ENCODE data around the gene UCKL1.
"Not testable (repeated sequence)": the region's sequence is repeated elsewhere in the genome, so short reads cannot be mapped to it uniquely, and the experiment has no call there.

The UCKL1 gene

GRCh38 chr20:63960654-63961621 is 4.7 kb upstream of the UCKL1 start:
- not testable (repeated sequence) for DNase-seq (ENCODE audit: extremely low read depth in 1 of 2, low read depth in 1 of 2)

GRCh38 chr20:63959699-63960075 is 3.5 kb upstream of the UCKL1 start:
- DNase-seq (ENCODE audit: extremely low read depth in 1 of 2, low read depth in 1 of 2) = no peak

DNA sequence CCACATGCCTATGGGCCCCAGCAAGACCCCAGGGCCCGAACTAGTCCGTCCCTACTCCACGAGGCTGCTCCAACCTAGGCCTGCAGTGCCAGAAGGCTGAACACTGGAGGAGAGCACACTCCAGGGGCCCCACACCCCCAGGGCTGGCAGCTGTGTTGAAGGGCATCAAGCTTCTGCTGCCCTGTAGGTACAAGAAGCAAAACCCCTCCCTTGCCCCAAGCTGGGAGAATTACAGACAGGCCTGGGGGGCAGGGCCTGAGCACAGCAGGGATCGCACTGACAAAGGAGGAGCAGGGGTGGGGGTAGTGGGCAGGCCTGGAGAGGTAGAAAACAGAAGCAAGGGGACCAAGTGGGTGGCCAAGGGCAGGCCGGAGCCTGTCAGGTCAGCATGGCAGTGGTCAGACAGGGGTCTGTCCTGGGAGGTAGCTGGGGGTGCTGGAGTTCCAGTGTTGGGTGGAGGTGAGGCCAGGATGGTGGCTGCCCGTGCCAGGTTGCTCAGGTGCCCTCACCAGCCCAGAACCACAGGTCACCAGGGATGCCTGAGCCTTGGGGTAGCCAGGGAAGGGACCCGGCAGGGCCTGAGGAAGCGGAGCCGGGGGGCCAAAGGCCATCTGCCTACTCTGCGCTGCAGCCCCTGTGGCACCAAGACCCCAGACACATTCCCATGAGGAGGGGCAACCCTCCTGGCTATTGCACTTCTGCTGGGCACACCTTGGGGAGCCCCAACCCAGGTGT is 2.9 kb upstream of the UCKL1 start:
- no peak for DNase-seq (ENCODE audit: extremely low read depth in 1 of 2, low read depth in 1 of 2)

DNA sequence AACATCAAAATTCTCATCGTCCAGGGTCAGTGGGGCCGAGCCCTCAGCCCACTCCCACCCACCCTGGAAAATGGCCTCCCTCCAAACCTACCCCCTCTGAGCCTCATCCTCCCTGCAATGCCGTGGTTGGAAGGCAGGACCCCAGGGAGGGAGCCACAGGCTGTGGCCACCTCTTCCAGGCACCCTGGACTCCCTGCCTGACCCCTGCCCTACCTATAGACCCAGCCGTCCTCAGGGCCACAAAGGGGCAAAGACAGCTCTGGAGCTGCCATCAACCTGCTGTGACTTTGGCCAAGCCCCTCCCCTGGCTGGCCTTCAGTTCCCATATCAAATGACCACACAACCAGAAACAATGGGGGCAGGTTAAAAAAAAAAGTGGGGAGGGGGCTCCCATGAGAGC is 2.3 kb upstream of the UCKL1 start:
- DNase-seq (ENCODE audit: extremely low read depth in 1 of 2, low read depth in 1 of 2) = no peak

- DNase-seq (ENCODE audit: extremely low read depth in 1 of 2, low read depth in 1 of 2) = no peak
Measured at GRCh38 chr20:63957690-63958441, 1.6 kb upstream of the UCKL1 start.

DNA sequence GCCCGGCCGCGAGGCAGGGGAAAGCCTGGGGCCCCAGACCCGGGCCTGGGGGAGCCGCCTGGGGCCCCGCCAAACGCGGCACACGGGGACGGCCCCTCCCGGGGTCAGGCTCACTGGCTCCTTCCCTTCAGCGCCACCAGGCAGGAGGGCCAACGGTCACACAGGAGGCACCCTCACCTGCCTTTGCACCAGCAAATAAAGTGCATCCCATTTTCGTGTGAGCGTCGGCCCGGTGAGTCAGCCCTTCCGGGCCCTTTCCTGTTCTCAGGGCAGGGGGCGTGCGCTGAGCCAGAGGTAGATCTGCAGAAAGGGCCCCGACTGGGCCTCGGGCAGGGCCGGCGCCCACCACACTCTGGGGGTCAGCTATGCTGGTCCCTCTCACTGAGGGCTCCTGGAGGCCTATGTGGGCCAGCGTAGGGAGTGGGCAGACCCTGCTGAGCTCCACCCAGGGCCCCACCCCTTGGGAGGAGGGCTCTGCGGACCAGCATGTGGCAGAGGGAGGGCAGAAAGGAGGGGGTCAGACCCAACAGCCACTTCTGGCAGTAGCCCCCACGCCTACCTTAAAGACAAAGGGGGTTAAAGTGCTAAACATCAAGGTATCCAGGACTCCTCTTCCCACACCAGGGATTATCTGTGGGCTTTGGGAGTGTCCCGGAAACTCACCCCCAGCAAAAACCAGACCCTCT is 931 bp upstream of the UCKL1 start:
- no peak for DNase-seq (ENCODE audit: extremely low read depth in 1 of 2, low read depth in 1 of 2)

DNA sequence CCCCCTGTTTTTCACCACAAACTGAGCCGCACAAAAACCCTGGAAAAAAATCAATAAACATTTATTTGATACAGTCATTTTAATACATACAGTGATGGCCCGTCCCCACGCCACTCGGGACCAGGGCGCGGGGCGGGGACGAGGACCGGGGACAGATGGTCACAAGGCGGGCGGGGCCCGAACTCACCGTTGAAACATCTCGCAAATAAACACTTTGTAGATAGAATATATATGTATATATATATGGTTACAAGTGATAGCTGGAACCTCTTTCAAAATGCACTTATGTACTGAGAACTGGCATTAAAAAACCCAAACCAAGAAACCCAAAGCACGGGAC is 418 bp upstream of the UCKL1 start:
- no peak for DNase-seq (ENCODE audit: extremely low read depth in 1 of 2, low read depth in 1 of 2)

DNA sequence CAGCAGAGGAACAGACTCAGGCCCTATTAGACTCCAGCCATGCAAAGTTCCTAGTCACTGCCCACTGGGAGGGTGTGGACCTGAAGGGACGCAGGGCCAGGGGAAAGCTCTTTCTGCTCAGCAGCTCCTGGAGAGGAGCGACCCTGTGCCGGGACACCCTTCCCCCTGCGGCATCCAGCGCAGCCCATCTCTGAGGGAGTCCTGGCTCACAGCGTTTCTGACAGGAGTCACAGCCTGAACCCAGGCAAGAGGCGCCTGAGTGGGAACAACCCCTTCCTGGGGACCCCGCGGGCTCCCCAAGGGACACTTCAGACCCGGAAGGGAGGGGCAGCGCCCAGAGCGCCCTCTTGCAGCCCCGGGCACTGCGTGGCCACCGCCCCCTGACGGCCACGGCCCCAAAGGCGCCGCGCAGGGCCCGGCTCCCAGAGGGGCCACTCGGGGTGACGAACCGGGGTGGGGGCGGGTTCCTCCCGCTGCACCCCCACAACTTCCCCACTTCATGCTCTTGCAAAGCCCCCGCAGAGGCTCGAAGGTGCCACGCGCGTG is 862 bp downstream of the UCKL1 start:
- no peak for DNase-seq (ENCODE audit: extremely low read depth in 1 of 2, low read depth in 1 of 2)

- DNase-seq (ENCODE audit: extremely low read depth in 1 of 2, low read depth in 1 of 2) = no peak
Measured at GRCh38 chr20:63953764-63954429, 2.3 kb downstream of the UCKL1 start.

GRCh38 chr20:63952769-63953168 is 3.4 kb downstream of the UCKL1 start:
- DNase-seq (ENCODE audit: extremely low read depth in 1 of 2, low read depth in 1 of 2) = no peak

DNA sequence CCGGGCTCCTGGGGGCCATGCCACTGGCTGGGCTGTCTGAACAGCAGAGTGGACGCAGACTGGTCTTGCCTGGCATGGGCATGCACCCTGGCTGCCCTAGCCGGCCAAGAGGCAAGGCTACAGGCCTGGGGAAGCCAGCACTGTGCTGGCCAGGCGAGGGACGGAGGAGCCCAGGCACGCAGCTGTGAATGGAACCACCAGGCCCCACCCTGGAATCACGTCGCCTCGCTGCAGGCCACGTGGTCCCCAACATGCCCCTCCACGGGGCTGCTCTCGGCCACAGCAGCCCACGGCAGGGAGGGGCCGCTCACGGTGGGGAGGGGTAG is 4.0 kb downstream of the UCKL1 start:
- DNase-seq (ENCODE audit: extremely low read depth in 1 of 2, low read depth in 1 of 2) = no peak

DNA sequence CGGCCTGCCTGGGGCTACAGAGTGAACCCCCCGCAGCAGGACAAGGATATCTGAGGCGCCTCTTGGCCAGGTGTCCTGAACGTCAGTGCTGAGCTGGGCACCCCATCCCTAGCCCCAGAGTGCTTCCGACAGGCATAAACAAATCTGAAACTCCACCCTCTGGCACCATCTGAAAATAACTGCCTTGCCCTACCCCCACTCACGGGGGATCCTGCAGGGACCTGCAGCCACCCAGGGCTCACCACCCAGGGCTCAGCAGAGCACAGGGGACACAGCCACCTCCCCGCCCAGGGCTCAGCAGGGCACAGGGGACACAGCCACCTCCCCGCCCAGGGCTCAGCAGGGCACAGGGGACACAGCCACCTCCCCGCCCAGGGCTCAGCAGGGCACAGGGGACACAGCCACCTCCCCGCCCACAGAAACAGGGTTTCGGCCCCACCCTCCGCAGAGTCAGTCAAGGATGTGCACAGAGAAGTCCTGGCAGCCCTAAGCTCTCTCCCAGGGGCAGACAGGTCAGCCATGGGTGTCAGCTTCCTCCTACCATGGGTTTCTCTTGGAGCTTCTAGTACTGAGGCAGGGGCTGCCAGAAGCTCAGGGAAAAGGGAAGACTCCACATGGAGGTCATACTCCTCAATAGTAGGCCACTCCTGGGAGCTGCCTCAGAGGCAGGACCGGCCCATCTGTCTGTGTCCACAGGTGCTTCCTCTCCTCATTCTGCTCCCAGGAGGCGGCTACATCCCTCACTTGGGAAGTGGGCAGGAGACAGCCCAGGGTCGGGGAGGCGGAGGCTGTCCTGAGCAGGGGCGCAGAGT is 4.6 kb downstream of the UCKL1 start:
- no peak for DNase-seq (ENCODE audit: extremely low read depth in 1 of 2, low read depth in 1 of 2)

DNA sequence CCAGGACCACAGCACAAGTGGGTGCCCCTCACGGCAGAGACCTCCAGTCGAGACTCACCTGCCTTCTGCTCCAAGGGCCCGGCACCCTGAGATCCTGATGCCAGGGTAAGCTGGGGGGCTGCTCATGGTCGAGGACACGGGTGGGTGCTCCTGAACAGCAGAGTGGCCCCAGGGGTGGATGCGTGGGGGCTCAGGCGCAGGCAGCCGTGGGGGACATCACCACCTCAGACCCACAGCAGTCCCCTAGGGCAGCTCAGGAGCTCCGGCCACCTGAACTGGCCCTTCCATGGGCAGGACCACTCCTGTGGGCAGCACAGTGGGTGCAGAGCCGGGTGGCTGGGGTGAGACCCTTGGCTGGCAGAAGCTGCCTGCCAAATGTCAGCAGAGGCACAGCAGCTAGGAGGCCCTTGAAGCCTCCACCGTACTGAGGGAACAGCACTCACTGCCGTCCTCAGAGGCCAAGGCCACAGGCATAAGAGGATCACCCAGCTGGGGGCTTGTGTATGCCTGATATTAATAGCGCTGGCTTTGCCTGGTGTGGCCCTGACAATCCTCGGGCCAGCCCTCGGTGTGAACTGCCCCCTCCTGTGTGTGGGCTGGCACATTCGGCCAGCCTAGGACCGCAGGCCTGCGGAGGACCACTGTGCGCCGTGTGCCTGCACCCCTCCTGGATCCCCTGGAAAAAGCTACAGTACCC is 5.4 kb downstream of the UCKL1 start:
- DNase-seq (ENCODE audit: extremely low read depth in 1 of 2, low read depth in 1 of 2) = no peak

- DNase-seq (ENCODE audit: extremely low read depth in 1 of 2, low read depth in 1 of 2) = no peak
Measured at GRCh38 chr20:63947638-63948456, 8.4 kb downstream of the UCKL1 start.

DNA sequence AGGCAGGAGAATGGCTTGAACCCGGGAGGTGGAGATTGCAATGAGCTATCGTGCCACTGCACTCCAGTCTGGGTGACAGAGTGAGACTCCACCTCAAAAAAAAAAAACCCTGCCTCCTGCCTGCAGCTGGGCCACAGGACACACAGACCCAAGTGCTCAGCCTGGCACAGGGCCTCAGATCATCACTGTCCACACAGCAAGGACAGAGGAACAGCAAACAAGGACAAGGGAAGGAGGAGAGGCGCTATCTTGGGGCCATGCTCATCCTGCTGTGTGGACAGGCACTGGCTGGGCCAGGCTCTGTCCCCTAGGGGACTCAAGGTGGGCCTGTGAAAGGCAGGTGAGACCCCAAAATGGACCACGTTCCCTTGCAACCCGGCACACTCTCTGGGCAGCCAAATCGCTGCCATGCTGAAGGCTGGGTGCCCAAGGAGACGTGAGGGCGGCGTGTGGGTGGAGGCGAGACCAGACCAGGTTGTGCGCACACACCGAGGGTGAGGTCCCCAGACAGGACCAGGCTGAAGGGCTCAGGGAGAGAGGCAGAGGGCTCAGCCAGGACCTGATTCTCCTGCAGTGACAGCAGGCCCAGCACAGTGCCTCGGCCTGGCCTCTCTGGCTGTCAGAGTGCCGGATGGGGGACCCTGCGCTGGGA is 9.1 kb downstream of the UCKL1 start:
- no peak for DNase-seq (ENCODE audit: extremely low read depth in 1 of 2, low read depth in 1 of 2)

DNA sequence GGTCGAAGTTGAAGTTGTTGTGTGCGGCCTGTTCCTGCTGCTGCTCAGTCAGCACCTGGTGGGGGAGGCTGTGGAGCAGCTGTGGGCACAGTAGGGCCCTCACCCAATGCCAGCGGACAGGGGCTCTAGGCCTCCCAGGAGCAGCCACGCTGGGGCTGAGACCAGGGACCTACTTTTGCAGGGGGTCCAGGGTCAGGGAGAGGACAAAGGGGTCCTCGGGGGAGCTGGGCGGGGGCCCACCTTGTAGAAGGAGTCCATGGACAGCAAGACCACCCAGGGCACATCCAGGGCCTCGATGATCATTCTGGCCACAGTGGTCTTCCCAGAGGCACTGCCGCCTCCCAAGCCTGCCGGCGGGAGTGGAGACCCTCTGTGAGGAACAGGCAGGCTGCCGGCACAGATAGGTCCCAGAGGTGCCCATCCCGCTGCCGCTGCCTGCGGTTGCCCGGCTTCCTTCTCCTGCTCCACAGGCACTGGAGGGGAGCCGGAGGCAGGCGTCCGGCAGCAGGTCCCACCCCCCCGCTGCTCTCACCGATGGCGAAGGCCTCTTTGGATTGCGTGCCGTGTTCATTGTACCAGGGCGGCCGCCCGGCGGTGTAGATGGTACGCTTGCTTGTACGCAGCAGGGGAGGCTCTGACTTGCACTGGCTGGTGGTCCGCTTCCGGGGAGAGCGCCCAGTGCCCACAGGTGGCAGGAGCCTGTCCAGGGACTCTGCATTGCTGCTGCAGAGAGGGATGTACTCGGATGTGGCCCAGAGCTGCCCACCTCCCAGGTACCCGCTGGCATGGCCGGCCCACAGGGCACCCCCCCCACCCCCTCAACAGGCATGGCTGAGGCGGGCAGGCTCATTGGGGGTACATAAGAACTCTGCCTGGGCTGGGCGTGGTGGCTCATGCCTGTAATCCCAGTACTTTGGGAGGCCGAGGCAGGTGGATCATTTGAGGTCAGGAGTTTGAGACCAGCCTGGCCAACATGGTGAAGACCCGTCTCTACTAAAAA is 10.0 kb downstream of the UCKL1 start:
- no peak for DNase-seq (ENCODE audit: extremely low read depth in 1 of 2, low read depth in 1 of 2)

Measured in activated CD8-positive, alpha-beta memory T cell treated with anti-CD3 and anti-CD28 coated beads for 1 hour (primary cell).